SJCRH30 (cell line): Measurements from ENCODE around the gene TXNL4A. TPM values are rescaled to one million over a fixed set of nuclear protein-coding genes. Genes with fewer than 3 reads are reported as not detected.
A peak's percentile ranks its signal among the peaks of the same experiment; 100 is the strongest.
"Not testable (repeated sequence)": the region's sequence is repeated elsewhere in the genome, so short reads cannot be mapped to it uniquely, and the experiment has no call there.

ENCODE experiments used
- DNase-seq, 2 experiments: peaks; one replicate each; pipeline ENCODE4 v3.0.0-alpha.2; 2015 to 2020
- H3K27ac ChIP-seq: fragments of 250-450 bp; sonication (Bioruptor Pico); 2 replicates; pipeline ENCODE4 v1.5.1; 2020; ENCODE audit warnings: mild to moderate bottlenecking, moderate library complexity
- H3K27me3 ChIP-seq: fragments of 250-450 bp; sonication (Bioruptor Pico); 2 replicates; pipeline ENCODE4 v1.5.1; 2020; ENCODE audit warnings: mild to moderate bottlenecking, moderate library complexity
- H3K36me3 ChIP-seq: fragments of 250-450 bp; sonication (Bioruptor Pico); 2 replicates; pipeline ENCODE4 v1.5.1; 2020; ENCODE audit warnings: mild to moderate bottlenecking, moderate library complexity
- H3K4me1 ChIP-seq: fragments of 250-450 bp; sonication (Bioruptor Pico); 2 replicates; pipeline ENCODE4 v1.5.1; 2020; ENCODE audit warnings: mild to moderate bottlenecking, moderate library complexity
- H3K4me3 ChIP-seq: fragments of 250-450 bp; sonication (Bioruptor Pico); 2 replicates; pipeline ENCODE4 v1.5.1; 2020; ENCODE audit warnings: mild to moderate bottlenecking, moderate library complexity
- H3K9me3 ChIP-seq: fragments of 250-450 bp; sonication (Bioruptor Pico); replicated peaks from 2 replicates; pipeline ENCODE4 v1.5.1; 2020; ENCODE audit warnings: mild to moderate bottlenecking, moderate library complexity
- total RNA-seq: library from RNA; depleted of rRNA; stranded (reverse); fragments of >200 nt; shearing (Covaris generic); gene quantifications from 2 replicates; pipeline ENCODE4 v1.2.3, GENCODE V29; 2014

The TXNL4A gene
- total RNA-seq, 1 experiment from 2014 or later: 59.4 TPM

DNA sequence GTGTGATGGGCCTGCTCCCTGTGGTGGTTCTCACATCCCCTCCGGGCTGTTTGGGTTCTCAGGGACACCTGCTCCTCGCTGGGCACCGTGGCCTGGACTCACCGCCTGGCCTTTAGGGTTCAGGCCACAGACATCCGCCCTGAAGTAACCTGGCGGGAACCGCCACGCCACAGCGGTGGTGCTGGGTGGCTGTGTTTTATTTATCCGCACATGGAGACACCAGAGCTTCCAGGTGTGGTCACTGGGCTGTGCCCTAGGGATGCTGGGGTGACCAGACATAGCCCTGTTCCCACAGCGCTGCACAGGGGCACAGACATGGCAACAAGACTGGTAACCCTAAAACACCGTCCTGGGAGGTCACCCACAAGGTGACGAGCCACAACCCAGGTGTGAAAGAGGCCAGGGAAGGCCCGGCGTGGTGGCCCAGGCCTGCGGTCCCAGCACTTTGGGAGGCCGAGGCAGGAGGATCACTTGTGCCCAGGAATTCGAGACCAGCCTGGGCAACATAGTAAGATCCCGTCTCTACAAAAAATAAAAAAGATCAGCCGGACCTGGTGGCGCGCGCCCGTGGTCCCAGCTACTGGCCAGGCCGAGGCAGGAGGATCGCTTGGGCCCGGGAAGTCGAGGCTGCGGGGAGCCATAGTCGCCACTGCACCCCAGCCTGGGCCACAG is 24.6 kb downstream of the TXNL4A start:
- Histone ChIP-seq H3K27me3 (no peaks in the 10 kb centered on the region), H3K27ac (no peak overlapping the region), H3K4me3 (no peak overlapping the region), H3K36me3 (no peaks in the 10 kb centered on the region), H3K9me3 (no peaks in the 10 kb centered on the region), H3K4me1 (peaks cover 13% of the 10 kb centered on the region)
- no peak for DNase-seq

DNA sequence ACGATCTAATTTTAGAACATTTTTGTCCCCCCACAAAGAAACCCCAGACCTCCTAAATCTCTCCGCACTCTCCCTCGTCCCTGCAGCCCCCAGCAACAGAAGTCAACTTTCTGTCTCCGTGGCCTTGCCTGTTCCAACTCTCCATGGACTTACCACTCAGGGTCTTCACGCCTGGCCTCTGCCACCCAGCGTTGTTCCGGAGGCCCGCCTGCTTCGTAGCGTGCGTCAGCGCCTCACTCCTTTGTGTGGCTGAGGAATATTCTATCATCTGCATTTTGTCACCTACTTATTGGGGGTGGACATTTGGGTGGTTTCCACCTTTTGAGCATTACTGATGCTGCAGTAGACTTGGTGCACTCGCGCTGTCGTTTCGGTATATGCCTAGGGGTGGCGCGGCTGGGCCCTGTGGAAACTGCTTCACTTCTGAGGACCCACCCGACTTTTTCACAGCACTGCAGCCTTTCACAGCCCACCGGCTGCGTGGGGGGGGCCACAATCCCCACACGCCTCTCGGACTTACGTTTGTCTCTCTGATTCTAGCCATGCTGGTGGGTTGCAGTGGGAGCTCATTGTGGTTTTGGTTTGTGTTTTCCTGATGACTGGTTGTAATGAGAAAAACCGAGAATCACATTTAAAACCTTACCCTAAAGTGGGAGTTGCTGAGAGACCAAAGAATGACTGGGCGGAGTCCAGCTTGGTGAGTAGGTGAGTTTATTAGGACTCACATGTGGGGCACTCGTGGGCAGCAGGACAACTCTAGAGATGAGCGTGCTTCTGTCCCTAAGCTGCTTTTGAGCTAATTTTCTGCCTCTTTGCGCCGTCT is 25.3 kb downstream of the TXNL4A start:
- Histone ChIP-seq H3K36me3 (no peaks in the 10 kb centered on the region), H3K9me3 (no peaks in the 10 kb centered on the region), H3K27me3 (no peaks in the 10 kb centered on the region), H3K4me1 (peaks cover 16% of the 10 kb centered on the region), H3K4me3 (no peak overlapping the region), H3K27ac (no peak overlapping the region)
- no peak for DNase-seq

DNA sequence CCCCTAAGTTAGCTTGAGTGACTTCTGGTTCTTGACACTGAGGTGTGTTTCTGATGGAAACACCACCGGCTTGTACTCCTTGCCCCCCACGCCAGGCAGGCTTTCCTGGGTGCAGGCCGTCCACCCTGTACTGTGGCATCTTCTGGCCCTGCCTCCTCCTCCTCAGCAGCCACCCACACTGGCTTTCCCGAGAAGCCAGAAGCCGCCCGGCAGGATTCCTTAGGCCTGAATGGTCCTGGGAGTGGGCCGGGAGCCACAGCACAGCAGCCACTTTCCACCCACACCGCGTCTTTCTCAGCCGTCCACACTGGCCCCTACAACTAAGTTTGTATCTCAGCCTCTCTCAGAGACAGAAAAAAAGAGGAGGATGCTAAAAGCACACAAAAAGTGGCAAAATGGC is 26.1 kb downstream of the TXNL4A start:
- DNase-seq: no peak
- Histone ChIP-seq H3K4me1 (peaks cover 16% of the 10 kb centered on the region), H3K36me3 (no peaks in the 10 kb centered on the region), H3K4me3 (no peak overlapping the region), H3K27ac (no peak overlapping the region), H3K9me3 (no peaks in the 10 kb centered on the region), H3K27me3 (no peaks in the 10 kb centered on the region)

DNA sequence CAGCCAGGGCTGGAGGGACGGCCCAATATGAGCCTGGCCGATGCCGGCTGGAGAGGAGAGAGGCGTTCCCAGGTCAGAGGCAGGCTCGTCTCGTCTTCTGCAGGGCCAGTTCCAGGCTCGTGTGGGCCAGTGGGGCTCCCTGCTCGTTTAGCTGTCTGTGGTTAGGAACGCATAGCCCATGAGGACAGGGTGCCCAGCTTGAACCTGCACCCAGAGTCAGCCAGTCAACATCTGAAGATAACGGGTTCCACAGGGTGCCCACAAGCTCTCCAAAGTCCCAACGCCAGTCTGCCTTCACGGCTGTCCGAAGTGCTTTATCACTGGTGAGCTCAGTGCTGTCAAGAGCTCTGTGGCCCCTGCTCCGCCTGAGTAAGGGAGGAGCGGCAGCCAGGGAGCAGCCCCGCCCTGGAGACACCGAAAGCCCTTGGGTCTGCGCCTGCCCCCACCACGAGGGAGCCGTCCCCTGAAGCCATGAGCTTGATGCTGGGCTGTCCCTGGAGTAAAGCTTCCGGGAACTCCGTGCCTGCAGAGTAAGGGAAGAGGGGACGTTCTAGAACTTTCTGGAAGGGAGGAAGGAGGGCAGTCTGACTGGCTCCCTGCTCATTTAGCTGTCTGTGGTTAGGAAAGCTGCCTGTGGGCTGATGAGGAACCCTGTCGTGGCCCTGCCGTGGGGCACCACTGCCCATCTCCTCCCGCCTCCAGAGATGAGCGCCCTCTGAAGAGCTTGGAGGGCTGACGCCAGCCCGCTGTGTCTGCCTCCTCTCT is 26.7 kb downstream of the TXNL4A start:
- DNase-seq: peak; percentile 31 to 33
- no peaks in the 10 kb centered on the region for H3K36me3 ChIP-seq
- no peak overlapping the region for H3K27ac ChIP-seq

DNA sequence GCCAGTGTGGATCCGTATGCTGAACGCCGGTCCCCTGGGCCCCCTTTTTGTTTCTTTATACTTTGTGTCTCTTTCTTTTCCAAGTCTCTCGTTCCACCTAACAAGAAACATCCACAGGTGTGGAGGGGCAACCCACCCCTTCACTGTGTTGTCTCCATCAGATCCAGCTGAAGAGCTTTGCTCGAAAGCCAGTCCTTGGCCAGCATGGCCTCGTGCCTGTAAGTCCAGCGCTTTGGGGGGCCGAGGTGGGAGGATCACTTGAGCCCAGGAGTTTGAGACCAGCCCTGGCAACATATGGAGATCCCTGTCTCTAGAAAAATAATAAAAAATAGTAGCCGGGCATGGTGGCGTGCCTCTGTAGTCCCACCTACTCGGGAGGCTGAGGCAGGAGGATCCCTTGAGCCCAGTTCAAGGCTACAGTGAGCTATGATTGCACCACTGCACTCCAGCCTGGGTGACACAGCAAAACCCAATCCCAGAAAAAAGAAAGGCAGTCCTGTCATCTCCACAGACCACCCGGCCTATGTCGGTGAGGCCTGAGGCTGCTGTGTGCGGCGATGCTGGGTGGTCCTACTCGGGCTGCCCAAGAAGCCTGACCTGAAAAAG is 27.3 kb downstream of the TXNL4A start:
- Histone ChIP-seq H3K9me3 (no peaks in the 10 kb centered on the region), H3K4me3 (no peak overlapping the region), H3K4me1 (peaks cover 16% of the 10 kb centered on the region), H3K27ac (no peak overlapping the region), H3K36me3 (no peaks in the 10 kb centered on the region), H3K27me3 (no peaks in the 10 kb centered on the region)
- peak; percentile 37 for DNase-seq

More for the DNA sequence above, 26.7 kb downstream of the TXNL4A start:
- Histone ChIP-seq H3K9me3 (no peaks in the 10 kb centered on the region), H3K27me3 (no peaks in the 10 kb centered on the region), H3K4me3 (no peak overlapping the region), H3K4me1 (peaks cover 16% of the 10 kb centered on the region)

DNA sequence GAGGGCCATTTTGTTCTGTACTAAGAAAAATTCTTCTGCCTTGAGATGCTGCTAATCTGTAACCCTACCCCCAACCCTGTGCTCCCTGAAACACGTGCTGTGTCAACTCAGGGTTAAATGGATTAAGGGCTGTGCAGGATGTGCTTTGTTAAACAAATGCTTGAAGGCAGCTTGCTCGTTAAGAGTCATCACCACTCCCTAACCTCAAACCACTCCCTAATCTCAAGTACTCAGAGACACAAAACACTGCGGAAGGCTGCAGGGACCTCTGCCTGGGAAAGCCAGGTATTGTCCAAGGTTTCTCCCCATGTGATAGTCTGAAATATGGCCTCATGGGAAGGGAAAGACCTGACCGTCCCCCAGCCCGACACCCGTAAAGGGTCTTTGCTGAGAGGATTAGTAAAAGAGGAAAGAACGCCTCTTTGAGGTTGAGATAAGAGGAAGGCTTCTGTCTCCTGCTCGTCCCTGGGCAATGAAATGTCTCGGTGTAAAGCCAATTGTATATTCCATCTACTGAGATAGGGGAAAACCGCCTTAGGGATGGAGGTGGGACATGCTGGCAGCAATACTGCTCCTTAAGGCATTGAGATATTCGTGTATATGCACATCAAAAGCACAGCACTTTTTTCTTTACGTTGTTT is 28.1 kb downstream of the TXNL4A start:
- Histone ChIP-seq H3K4me3 (peak overlapping the region; percentile 27), H3K27ac (peak overlapping the region; percentile 29; the same call in 1 of the 2 replicates)

DNA sequence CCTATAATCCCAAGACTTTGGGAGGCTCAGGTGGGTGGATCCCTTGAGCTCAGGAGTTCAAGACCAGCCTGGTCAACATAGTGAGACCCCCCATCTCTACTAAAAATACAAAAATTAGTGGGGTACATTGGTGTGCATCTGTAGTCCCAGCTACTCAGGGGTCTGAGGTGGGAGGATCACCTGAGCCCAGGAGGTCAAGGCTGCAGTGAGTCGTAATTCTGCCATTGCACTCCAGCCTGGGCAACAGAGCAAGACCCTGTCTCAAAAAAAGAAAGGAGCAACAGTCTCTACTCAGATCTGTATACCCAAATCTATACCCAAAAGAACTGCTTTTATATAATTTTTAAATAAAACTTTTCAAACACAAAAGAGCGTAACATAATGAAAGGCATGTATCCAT is 29.4 kb downstream of the TXNL4A start:
- H3K36me3 ChIP-seq: no peaks in the 10 kb centered on the region
- no peaks in the 10 kb centered on the region for H3K27me3 ChIP-seq
- no peak overlapping the region; the same call in 1 of the 2 replicates for H3K27ac ChIP-seq
- DNase-seq: no peak
- no peak overlapping the region for H3K4me3 ChIP-seq
- H3K9me3 ChIP-seq: no peaks in the 10 kb centered on the region
- H3K4me1 ChIP-seq: peaks cover 16% of the 10 kb centered on the region

More for the DNA sequence above, 28.1 kb downstream of the TXNL4A start:
- H3K9me3 ChIP-seq, H3K27me3 ChIP-seq, H3K36me3 ChIP-seq: not testable (repeated sequence)
- peak; percentile 52 to 62 for DNase-seq
- peaks cover 16% of the 10 kb centered on the region for H3K4me1 ChIP-seq

DNA sequence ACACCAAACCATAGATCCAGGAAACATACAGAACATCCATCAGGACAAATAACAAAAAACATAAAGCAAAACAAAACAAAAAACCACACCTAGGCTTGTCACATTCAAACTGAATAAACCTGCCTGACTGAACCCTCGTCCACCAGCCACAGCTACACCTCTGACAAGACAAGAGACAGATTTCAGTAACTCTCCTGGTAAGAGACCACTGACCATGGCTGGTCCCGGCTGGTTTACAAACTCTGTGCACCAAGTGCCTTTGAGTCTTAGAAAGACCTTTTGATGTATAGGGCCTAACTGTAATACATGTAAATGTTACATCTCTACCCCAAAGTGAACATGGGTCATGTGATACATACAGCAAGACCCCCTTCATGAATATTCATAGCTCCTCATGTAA is 32.1 kb downstream of the TXNL4A start:
- Histone ChIP-seq H3K27ac (no peak overlapping the region), H3K36me3 (no peaks in the 10 kb centered on the region), H3K4me3 (no peak overlapping the region), H3K9me3 (no peaks in the 10 kb centered on the region), H3K27me3 (no peaks in the 10 kb centered on the region), H3K4me1 (peaks cover 16% of the 10 kb centered on the region)
- no peak for DNase-seq

DNA sequence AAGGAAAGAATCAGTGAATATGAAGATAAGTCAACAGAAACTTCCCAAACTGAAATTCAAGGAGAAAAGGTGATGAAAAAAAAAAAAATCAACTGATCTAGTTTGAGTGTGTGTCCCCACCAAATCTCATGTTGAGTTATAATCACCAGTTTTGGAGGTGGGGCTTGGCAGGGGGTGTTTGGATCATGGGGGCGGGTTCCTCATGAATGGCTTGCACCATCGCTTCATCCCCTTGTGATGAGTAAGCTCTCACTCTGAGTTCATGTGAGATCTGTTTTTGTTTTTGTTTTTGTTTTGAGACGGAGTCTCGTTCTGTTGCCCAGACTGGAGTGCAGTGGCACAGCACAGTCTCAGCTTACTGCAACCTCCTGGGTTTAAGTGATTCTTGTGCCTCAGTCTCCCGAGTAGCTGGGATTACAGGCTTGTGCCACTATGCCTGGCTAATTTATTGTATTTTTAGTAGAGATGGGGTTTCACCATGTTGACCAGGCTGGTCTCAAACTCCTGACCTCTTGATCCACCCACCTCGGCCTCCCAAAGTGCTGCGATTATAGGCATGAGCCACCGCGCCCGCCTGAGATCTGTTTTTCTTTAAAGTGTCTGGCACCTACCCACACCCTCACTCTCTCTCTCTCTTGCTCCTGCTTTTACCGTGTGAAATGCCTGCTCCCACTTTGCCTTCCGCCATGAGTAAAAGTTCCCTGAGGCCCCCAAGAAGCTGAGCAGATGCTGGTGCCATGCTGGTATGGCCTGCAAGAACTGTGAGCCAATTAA is 32.9 kb downstream of the TXNL4A start:
- no peak for DNase-seq

DNA sequence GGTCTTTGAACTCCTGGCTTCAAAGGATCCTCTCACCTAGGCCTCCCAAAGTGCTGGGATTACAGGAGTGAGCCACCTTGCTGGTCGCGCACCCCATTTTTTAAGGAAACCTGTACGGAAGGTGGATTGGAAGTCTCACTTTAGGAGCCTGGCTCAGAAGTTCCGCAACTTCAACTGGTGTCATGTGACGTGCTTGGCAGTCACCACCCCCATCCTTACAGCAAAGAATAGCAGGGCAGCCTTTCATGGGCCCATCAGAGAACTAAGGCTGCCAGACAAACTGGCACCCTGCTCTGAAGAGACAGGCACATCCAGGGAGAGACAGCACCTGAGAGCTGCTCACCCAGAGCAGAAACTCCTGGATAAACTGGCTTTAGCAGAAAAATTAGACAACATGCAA is 33.6 kb downstream of the TXNL4A start:
- Histone ChIP-seq H3K27ac (no peak overlapping the region), H3K27me3 (no peaks in the 10 kb centered on the region), H3K36me3 (no peaks in the 10 kb centered on the region), H3K4me3 (no peak overlapping the region), H3K9me3 (no peaks in the 10 kb centered on the region), H3K4me1 (peaks cover 8% of the 10 kb centered on the region; the same call in 1 of the 2 replicates)
- no peak for DNase-seq

More for the DNA sequence above, 32.9 kb downstream of the TXNL4A start:
- H3K4me3 ChIP-seq: no peak overlapping the region
- H3K4me1 ChIP-seq: peaks cover 9% of the 10 kb centered on the region
- H3K36me3 ChIP-seq: no peaks in the 10 kb centered on the region
- no peak overlapping the region for H3K27ac ChIP-seq
- H3K9me3 ChIP-seq: no peaks in the 10 kb centered on the region
- H3K27me3 ChIP-seq: no peaks in the 10 kb centered on the region

DNA sequence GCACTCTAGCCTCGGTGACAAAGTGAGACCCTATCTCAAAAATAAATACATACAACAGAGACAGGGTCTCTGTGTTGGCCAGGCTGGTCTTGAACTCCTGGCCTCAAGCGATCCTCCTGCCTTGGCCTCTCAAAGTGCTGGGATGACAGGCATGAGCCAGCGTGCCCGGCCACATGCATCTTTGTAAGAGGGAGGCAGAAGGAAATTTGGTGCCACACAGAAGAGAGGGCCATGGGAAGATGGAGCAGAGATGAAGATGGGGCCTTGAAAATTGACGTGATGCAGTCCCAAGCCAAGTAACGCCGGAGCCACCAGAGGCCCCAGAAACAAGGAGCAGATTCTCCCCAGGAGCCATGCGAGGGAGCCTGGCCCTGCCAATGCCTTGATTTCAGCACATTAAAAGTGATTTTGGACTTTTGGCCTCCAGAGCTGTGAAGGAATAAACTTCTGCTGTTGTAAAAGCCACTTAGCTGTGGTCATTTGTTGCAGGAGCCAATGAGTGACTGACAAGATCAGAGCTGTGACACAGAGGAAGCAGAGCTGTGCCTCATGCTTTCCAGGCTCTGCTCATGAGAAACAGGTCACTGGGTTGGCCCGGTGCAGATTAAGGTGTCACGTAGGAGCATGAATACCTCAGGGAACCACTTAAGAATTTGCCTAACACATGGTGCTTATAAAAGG is 34.3 kb downstream of the TXNL4A start:
- Histone ChIP-seq H3K4me3 (no peak overlapping the region), H3K27me3 (no peaks in the 10 kb centered on the region), H3K4me1 (peaks cover 7% of the 10 kb centered on the region; the same call in 1 of the 2 replicates), H3K36me3 (no peaks in the 10 kb centered on the region), H3K9me3 (no peaks in the 10 kb centered on the region), H3K27ac (no peak overlapping the region)
- DNase-seq: no peak

DNA sequence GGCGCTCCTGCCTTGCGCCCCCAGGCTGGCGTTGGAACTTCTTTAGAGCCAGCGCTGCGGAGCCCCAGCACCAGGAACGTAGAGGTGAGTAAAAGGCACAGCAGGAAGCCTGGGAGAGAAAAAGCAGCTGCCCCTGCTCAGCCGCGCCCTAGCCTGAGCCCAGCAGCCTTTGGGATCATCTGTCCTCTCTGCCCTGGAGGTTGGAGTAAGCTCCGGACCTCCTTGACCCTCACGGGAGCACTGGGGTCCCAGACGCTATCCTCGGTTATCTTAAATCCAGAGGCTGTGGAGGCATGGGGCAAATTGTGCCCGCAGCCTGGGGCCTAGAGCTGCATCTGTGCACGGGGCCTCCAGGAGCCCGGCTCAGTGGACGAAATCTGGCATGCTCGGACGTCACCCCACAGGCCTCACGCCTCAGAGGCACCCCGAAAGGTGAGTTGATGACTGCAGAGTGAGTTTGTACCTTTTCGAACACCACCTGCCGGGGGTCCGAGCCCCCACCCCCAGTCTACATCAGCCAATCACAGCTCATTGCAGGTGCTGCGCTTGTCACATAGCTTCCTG is 35.3 kb downstream of the TXNL4A start:
- H3K36me3 ChIP-seq: no peaks in the 10 kb centered on the region
- no peak overlapping the region for H3K27ac ChIP-seq
- H3K27me3 ChIP-seq: no peaks in the 10 kb centered on the region
- H3K9me3 ChIP-seq: no peaks in the 10 kb centered on the region
- DNase-seq: no peak
- no peaks in the 10 kb centered on the region for H3K4me1 ChIP-seq
- H3K4me3 ChIP-seq: no peak overlapping the region

DNA sequence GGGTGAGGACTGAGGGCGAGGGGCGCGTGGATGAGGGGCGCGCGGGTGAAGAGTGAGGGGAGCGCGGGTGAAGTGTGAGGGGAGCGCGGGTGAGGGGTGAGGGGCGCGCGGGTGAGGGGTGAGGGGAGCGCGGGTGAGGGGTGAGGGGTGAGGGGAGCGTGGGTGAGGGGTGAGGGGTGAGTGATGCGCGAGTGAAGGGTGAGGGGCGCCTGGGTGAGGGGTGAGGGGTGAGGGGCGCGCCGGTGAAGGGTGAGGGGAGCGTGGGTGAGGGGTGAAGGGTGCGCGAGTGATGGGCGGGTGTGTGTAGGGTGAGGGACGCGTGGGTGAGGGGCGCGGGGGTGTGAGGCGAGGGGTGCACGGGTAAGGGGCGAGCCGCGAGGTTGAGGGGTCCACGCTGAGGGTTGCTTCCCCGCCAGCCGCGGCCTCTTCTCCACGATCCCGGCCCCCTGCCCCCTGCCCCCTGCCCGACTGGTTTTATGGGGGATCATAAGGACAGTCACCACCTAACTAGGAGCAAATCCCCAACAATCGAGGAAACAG is 35.8 kb downstream of the TXNL4A start:
- DNase-seq: no peak
- H3K9me3 ChIP-seq: no peaks in the 10 kb centered on the region
- no peaks in the 10 kb centered on the region for H3K4me1 ChIP-seq
- H3K4me3 ChIP-seq: peak overlapping the region; percentile 65
- H3K36me3 ChIP-seq: no peaks in the 10 kb centered on the region
- no peak overlapping the region for H3K27ac ChIP-seq
- no peaks in the 10 kb centered on the region for H3K27me3 ChIP-seq
